Subcutaneous abdominal adipose tissue (tissue), 5 donors: ENCODE data around the gene ZFP36.

Experiments
- H3K27ac ChIP-seq: one replicate; pipeline ENCODE4 v1.7.0; 2013; ENCODE audit warnings: low read depth, mild to moderate bottlenecking, inconsistent platforms, low read length, moderate library complexity
- H3K27me3 ChIP-seq, 5 donors: one replicate each; pipeline ENCODE4 v1.7.0; 2013; ENCODE audit warnings: low read length in 5 of 5, inconsistent platforms in 1 of 5; ENCODE audit not compliant: control insufficient read depth in 5 of 5, insufficient read depth in 4 of 5
- H3K36me3 ChIP-seq, 5 donors: one replicate each; pipeline ENCODE4 v1.7.0; 2013; ENCODE audit warnings: low read length in 5 of 5; ENCODE audit not compliant: control insufficient read depth in 5 of 5, insufficient read depth in 5 of 5
- H3K4me1 ChIP-seq, 5 donors: one replicate each; pipeline ENCODE4 v1.7.0; 2013; ENCODE audit warnings: low read length in 5 of 5, mild to moderate bottlenecking in 3 of 5, moderate library complexity in 1 of 5; ENCODE audit not compliant: control insufficient read depth in 5 of 5, insufficient read depth in 5 of 5
- H3K4me3 ChIP-seq, 5 donors: one replicate each; pipeline ENCODE4 v1.7.0; 2013; ENCODE audit warnings: low read length in 5 of 5, low read depth in 1 of 5
- H3K9ac ChIP-seq, 5 donors: one replicate each; pipeline ENCODE4 v1.7.0; 2013; ENCODE audit warnings: low read length in 5 of 5, mild to moderate bottlenecking in 4 of 5, moderate library complexity in 3 of 5
- H3K9me3 ChIP-seq, 5 donors: one replicate each; pipeline ENCODE4 v1.7.0; 2013; ENCODE audit warnings: low read length in 5 of 5; ENCODE audit not compliant: control insufficient read depth in 5 of 5
- donor health status: healthy.
- donor health status: healthy.
- donor health status: healthy.
- donor health status: healthy.
- donor health status: healthy.

Gene ZFP36

GRCh38 chr19:39397360-39398296 lies 9.0 kb upstream of the ZFP36 start:
- H3K36me3 ChIP-seq, result peaks cover 0 to 23% (median 21%) of the 10 kb centered on the region in 5 donors
- no peaks in the 10 kb centered on the region for H3K9me3 ChIP-seq
- peaks cover 21 to 51% (median 40%) of the 10 kb centered on the region in 5 donors for H3K4me1 ChIP-seq
- no peaks in the 10 kb centered on the region for H3K27me3 ChIP-seq
- H3K4me3 ChIP-seq, result peak overlapping the region in 3 of 5 donors; percentile 18 to 48 (median 44)
- H3K9ac ChIP-seq, result peak overlapping the region; percentile 26 to 81 (median 64)
- H3K27ac ChIP-seq, result peak overlapping the region; percentile 95

- H3K4me3 ChIP-seq, result peak overlapping the region in 3 of 5 donors; percentile 18 to 48 (median 44)
- peaks cover 0 to 22% (median 19%) of the 10 kb centered on the region in 5 donors for H3K36me3 ChIP-seq
- H3K4me1 ChIP-seq, result peaks cover 22 to 54% (median 40%) of the 10 kb centered on the region in 5 donors
- peak overlapping the region; percentile 95 for H3K27ac ChIP-seq
- H3K27me3 ChIP-seq, result no peaks in the 10 kb centered on the region
- peak overlapping the region; percentile 22 to 79 (median 43) for H3K9ac ChIP-seq
- no peaks in the 10 kb centered on the region for H3K9me3 ChIP-seq
These were observed 8.3 kb upstream of the ZFP36 start for GRCh38 chr19:39398297-39398864.

- H3K27ac ChIP-seq, result peak overlapping the region; percentile 95
- peaks cover 24 to 61% (median 44%) of the 10 kb centered on the region in 5 donors for H3K4me1 ChIP-seq
- peaks cover 0 to 13% (median 10%) of the 10 kb centered on the region in 5 donors for H3K36me3 ChIP-seq
- H3K4me3 ChIP-seq, result no peak overlapping the region
- no peaks in the 10 kb centered on the region for H3K27me3 ChIP-seq
- H3K9me3 ChIP-seq, result no peaks in the 10 kb centered on the region
- peak overlapping the region in 1 of 5 donors; percentile 52 for H3K9ac ChIP-seq
These were observed 7.0 kb upstream of the ZFP36 start for GRCh38 chr19:39399668-39400050.

GRCh38 chr19:39400061-39400460 lies 6.6 kb upstream of the ZFP36 start:
- Histone ChIP-seq H3K4me3 (no peak overlapping the region), H3K4me1 (peaks cover 24 to 65% (median 47%) of the 10 kb centered on the region in 5 donors), H3K27ac (peak overlapping the region; percentile 95), H3K36me3 (peaks cover 0 to 10% (median 9%) of the 10 kb centered on the region in 5 donors), H3K9ac (peak overlapping the region in 1 of 5 donors; percentile 52), H3K9me3 (no peaks in the 10 kb centered on the region), H3K27me3 (no peaks in the 10 kb centered on the region)

GRCh38 chr19:39401070-39401548 lies 5.5 kb upstream of the ZFP36 start:
- H3K9me3 ChIP-seq, result no peaks in the 10 kb centered on the region
- peak overlapping the region; percentile 99 for H3K27ac ChIP-seq
- H3K4me1 ChIP-seq, result peaks cover 24 to 76% (median 56%) of the 10 kb centered on the region in 5 donors
- H3K9ac ChIP-seq, result peak overlapping the region in 4 of 5 donors; percentile 6 to 35 (median 20)
- no peaks in the 10 kb centered on the region for H3K27me3 ChIP-seq
- H3K4me3 ChIP-seq, result peak overlapping the region in 1 of 5 donors; percentile 59
- H3K36me3 ChIP-seq, result peaks cover 0 to 4% (median 2%) of the 10 kb centered on the region in 5 donors

GRCh38 chr19:39401549-39402345 lies 4.9 kb upstream of the ZFP36 start:
- H3K27me3 ChIP-seq, result no peaks in the 10 kb centered on the region
- peak overlapping the region; percentile 99 for H3K27ac ChIP-seq
- H3K4me3 ChIP-seq, result peak overlapping the region in 4 of 5 donors; percentile 49 to 64 (median 62)
- peak overlapping the region in 4 of 5 donors; percentile 35 to 79 (median 60) for H3K9ac ChIP-seq
- peaks cover 24 to 78% (median 57%) of the 10 kb centered on the region in 5 donors for H3K4me1 ChIP-seq
- H3K9me3 ChIP-seq, result no peaks in the 10 kb centered on the region
- H3K36me3 ChIP-seq, result peaks cover 0 to 4% (median under 1%) of the 10 kb centered on the region in 5 donors

GRCh38 chr19:39402346-39403300 lies 4.0 kb upstream of the ZFP36 start:
- H3K9me3 ChIP-seq, result no peaks in the 10 kb centered on the region
- peak overlapping the region; percentile 99 for H3K27ac ChIP-seq
- H3K36me3 ChIP-seq, result peaks cover 0 to 10% (median 7%) of the 10 kb centered on the region in 5 donors
- peaks cover 20 to 73% (median 53%) of the 10 kb centered on the region in 5 donors for H3K4me1 ChIP-seq
- peak overlapping the region; percentile 50 to 64 (median 59) for H3K4me3 ChIP-seq
- no peaks in the 10 kb centered on the region for H3K27me3 ChIP-seq
- H3K9ac ChIP-seq, result peak overlapping the region; percentile 72 to 97 (median 81)

GRCh38 chr19:39403331-39404312 lies 3.0 kb upstream of the ZFP36 start:
- peaks cover 15 to 65% (median 48%) of the 10 kb centered on the region in 5 donors for H3K4me1 ChIP-seq
- H3K27ac ChIP-seq, result peak overlapping the region; percentile 99
- peaks cover 0 to 20% (median 17%) of the 10 kb centered on the region in 5 donors for H3K36me3 ChIP-seq
- no peaks in the 10 kb centered on the region for H3K27me3 ChIP-seq
- H3K4me3 ChIP-seq, result peak overlapping the region; percentile 55 to 66 (median 64)
- H3K9ac ChIP-seq, result peak overlapping the region; percentile 79 to 97 (median 81)
- no peaks in the 10 kb centered on the region for H3K9me3 ChIP-seq
